Measurements from ENCODE around the gene SYT2.

DNA sequence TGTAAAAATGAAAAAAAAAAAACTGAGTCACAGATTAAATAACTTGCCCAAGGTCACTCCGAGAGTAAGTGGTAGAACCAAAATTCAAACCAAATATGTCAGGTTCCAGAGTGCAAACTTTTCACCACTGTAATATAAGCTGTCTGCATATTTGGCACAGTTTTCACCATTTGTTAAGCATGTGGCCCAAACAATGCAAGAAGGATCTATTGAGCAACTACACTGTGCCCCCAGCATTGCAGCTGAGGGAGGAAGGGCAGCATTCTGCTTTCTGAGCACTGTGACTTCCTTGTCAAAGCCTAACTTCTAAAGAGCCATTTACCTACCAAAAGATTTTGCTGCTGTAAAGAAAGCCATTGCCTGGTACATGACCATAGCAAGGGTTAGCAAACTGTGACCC is 133.4 kb downstream of the SYT2 start:
- TF ChIP-seq, protein P1, sequence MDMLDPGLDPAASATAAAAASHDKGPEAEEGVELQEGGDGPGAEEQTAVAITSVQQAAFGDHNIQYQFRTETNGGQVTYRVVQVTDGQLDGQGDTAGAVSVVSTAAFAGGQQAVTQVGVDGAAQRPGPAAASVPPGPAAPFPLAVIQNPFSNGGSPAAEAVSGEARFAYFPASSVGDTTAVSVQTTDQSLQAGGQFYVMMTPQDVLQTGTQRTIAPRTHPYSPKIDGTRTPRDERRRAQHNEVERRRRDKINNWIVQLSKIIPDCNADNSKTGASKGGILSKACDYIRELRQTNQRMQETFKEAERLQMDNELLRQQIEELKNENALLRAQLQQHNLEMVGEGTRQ (IDR thresholded peaks at IDR 0.05; ENCODE audit: borderline replicate concordance, low read depth, low read length), result no peak
- TF ChIP-seq, protein P2, sequence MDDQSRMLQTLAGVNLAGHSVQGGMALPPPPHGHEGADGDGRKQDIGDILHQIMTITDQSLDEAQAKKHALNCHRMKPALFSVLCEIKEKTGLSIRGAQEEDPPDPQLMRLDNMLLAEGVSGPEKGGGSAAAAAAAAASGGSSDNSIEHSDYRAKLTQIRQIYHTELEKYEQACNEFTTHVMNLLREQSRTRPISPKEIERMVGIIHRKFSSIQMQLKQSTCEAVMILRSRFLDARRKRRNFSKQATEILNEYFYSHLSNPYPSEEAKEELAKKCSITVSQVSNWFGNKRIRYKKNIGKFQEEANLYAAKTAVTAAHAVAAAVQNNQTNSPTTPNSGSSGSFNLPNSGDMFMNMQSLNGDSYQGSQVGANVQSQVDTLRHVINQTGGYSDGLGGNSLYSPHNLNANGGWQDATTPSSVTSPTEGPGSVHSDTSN (IDR thresholded peaks at IDR 0.05; ENCODE audit: insufficient replicate concordance, low read depth, low read length), result no peak
- no peak for TF ChIP-seq JUNB (IDR thresholded peaks at IDR 0.05)
- no peak for TF ChIP-seq POLR2AphosphoS5 (IDR thresholded peaks at IDR 0.05; ENCODE audit: low read length)
- TF ChIP-seq NR2F1 (conservative IDR thresholded peaks at IDR 0.05), result no peak
- TF ChIP-seq JUND (IDR thresholded peaks at IDR 0.05; ENCODE audit: low read depth, low read length), result no peak
- TF ChIP-seq CHD2 (IDR thresholded peaks at IDR 0.05; ENCODE audit: borderline replicate concordance, low read depth, low read length), result no peak
- TF ChIP-seq, protein P3, sequence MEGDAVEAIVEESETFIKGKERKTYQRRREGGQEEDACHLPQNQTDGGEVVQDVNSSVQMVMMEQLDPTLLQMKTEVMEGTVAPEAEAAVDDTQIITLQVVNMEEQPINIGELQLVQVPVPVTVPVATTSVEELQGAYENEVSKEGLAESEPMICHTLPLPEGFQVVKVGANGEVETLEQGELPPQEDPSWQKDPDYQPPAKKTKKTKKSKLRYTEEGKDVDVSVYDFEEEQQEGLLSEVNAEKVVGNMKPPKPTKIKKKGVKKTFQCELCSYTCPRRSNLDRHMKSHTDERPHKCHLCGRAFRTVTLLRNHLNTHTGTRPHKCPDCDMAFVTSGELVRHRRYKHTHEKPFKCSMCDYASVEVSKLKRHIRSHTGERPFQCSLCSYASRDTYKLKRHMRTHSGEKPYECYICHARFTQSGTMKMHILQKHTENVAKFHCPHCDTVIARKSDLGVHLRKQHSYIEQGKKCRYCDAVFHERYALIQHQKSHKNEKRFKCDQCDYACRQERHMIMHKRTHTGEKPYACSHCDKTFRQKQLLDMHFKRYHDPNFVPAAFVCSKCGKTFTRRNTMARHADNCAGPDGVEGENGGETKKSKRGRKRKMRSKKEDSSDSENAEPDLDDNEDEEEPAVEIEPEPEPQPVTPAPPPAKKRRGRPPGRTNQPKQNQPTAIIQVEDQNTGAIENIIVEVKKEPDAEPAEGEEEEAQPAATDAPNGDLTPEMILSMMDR (IDR thresholded peaks at IDR 0.05 in 2 of 3, conservative IDR thresholded peaks at IDR 0.05 in 1 of 3; ENCODE audit: control insufficient read depth in 2 of 3, extremely low read depth in 1 of 3, insufficient read depth in 1 of 3, low read depth in 3 of 3, low read length in 3 of 3), result no peak
- TF ChIP-seq, protein P4, sequence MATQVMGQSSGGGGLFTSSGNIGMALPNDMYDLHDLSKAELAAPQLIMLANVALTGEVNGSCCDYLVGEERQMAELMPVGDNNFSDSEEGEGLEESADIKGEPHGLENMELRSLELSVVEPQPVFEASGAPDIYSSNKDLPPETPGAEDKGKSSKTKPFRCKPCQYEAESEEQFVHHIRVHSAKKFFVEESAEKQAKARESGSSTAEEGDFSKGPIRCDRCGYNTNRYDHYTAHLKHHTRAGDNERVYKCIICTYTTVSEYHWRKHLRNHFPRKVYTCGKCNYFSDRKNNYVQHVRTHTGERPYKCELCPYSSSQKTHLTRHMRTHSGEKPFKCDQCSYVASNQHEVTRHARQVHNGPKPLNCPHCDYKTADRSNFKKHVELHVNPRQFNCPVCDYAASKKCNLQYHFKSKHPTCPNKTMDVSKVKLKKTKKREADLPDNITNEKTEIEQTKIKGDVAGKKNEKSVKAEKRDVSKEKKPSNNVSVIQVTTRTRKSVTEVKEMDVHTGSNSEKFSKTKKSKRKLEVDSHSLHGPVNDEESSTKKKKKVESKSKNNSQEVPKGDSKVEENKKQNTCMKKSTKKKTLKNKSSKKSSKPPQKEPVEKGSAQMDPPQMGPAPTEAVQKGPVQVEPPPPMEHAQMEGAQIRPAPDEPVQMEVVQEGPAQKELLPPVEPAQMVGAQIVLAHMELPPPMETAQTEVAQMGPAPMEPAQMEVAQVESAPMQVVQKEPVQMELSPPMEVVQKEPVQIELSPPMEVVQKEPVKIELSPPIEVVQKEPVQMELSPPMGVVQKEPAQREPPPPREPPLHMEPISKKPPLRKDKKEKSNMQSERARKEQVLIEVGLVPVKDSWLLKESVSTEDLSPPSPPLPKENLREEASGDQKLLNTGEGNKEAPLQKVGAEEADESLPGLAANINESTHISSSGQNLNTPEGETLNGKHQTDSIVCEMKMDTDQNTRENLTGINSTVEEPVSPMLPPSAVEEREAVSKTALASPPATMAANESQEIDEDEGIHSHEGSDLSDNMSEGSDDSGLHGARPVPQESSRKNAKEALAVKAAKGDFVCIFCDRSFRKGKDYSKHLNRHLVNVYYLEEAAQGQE (IDR thresholded peaks at IDR 0.05; ENCODE audit: low read depth, low read length), result no peak
- TF ChIP-seq RB1 (IDR thresholded peaks at IDR 0.05; ENCODE audit: borderline replicate concordance), result no peak
- TF ChIP-seq, protein P5, sequence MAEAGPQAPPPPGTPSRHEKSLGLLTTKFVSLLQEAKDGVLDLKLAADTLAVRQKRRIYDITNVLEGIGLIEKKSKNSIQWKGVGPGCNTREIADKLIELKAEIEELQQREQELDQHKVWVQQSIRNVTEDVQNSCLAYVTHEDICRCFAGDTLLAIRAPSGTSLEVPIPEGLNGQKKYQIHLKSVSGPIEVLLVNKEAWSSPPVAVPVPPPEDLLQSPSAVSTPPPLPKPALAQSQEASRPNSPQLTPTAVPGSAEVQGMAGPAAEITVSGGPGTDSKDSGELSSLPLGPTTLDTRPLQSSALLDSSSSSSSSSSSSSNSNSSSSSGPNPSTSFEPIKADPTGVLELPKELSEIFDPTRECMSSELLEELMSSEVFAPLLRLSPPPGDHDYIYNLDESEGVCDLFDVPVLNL (IDR thresholded peaks at IDR 0.05; ENCODE audit: low read depth, low read length), result no peak
- TF ChIP-seq PAX5 (IDR thresholded peaks at IDR 0.05; ENCODE audit: borderline replicate concordance, low read depth, low read length), result no peak
- no peak for TF ChIP-seq DPF2 (IDR thresholded peaks at IDR 0.05)
- TF ChIP-seq, protein P6, sequence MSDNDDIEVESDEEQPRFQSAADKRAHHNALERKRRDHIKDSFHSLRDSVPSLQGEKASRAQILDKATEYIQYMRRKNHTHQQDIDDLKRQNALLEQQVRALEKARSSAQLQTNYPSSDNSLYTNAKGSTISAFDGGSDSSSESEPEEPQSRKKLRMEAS (IDR thresholded peaks at IDR 0.05; ENCODE audit: low read depth, low read length), result no peak
